ENCODE measurements around the gene KLK2.

The KLK2 gene

GRCh38 chr19:50851620-50852019 lies 21.6 kb upstream of the KLK2 start:
- Histone ChIP-seq H3K4me1 (ENCODE audit: control insufficient read depth, insufficient read depth, low read length, poor library complexity, severe bottlenecking) (no peaks in the 10 kb centered on the region), H3K4me3 (ENCODE audit: extremely low read depth, insufficient read depth, low read length, poor library complexity, severe bottlenecking) (no peak overlapping the region), H3K9me3 (ENCODE audit: control insufficient read depth, low read length) (no peaks in the 10 kb centered on the region), H3K36me3 (ENCODE audit: control insufficient read depth, insufficient read depth, low read length) (no peaks in the 10 kb centered on the region), H3K27ac (ENCODE audit: low read depth, low read length, severe bottlenecking) (no peak overlapping the region)
- 61 to 65% methylated on average over 2 to 4 of the region's 4 CpGs for WGBS, 2 experiments (ENCODE audit: insufficient coverage in 2 of 2)

- H3K27ac ChIP-seq (ENCODE audit: low read depth, low read length, severe bottlenecking): no peak within 1 kb of the TSS
Measured at GRCh38 chr19:50854636-50855410, 18.4 kb upstream of the KLK2 start, which contains the start of gene KLK3. KLK3 (plus strand) TSS chr19:50854915; CDS start chr19:50854956, 41 bp downstream.

GRCh38 chr19:50857366-50857765 lies 15.9 kb upstream of the KLK2 start:
- WGBS, 2 experiments (ENCODE audit: insufficient coverage in 2 of 2): 75 to 80% methylated on average over 5 of the region's 6 CpGs
- Histone ChIP-seq H3K9me3 (ENCODE audit: control insufficient read depth, low read length) (peaks cover 11% of the 10 kb centered on the region), H3K4me1 (ENCODE audit: control insufficient read depth, insufficient read depth, low read length, poor library complexity, severe bottlenecking) (no peaks in the 10 kb centered on the region), H3K36me3 (ENCODE audit: control insufficient read depth, insufficient read depth, low read length) (no peaks in the 10 kb centered on the region), H3K27ac (ENCODE audit: low read depth, low read length, severe bottlenecking) (no peak overlapping the region), H3K4me3 (ENCODE audit: extremely low read depth, insufficient read depth, low read length, poor library complexity, severe bottlenecking) (no peak overlapping the region)

More at GRCh38 chr19:50854636-50855410, 18.4 kb upstream of the KLK2 start, which contains the start of gene KLK3:
- H3K36me3 ChIP-seq (ENCODE audit: control insufficient read depth, insufficient read depth, low read length): no peaks in the 10 kb centered on the region
- H3K9me3 ChIP-seq (ENCODE audit: control insufficient read depth, low read length): no peaks in the 10 kb centered on the region
- 55 to 67% methylated on average over 3 to 4 of the region's 9 CpGs for WGBS, 2 experiments (ENCODE audit: insufficient coverage in 2 of 2)
- H3K4me1 ChIP-seq (ENCODE audit: control insufficient read depth, insufficient read depth, low read length, poor library complexity, severe bottlenecking): no peaks in the 10 kb centered on the region
- no peak within 1 kb of the TSS for H3K4me3 ChIP-seq (ENCODE audit: extremely low read depth, insufficient read depth, low read length, poor library complexity, severe bottlenecking)

GRCh38 chr19:50858886-50859285 lies 14.4 kb upstream of the KLK2 start:
- Histone ChIP-seq H3K4me1 (ENCODE audit: control insufficient read depth, insufficient read depth, low read length, poor library complexity, severe bottlenecking) (no peaks in the 10 kb centered on the region), H3K27ac (ENCODE audit: low read depth, low read length, severe bottlenecking) (no peak overlapping the region), H3K4me3 (ENCODE audit: extremely low read depth, insufficient read depth, low read length, poor library complexity, severe bottlenecking) (no peak overlapping the region), H3K36me3 (ENCODE audit: control insufficient read depth, insufficient read depth, low read length) (no peaks in the 10 kb centered on the region), H3K9me3 (ENCODE audit: control insufficient read depth, low read length) (peaks cover 11% of the 10 kb centered on the region)
- 54 to 56% methylated on average over 6 to 7 of the region's 7 CpGs for WGBS, 2 experiments (ENCODE audit: insufficient coverage in 2 of 2)

- Histone ChIP-seq H3K27ac (ENCODE audit: low read depth, low read length, severe bottlenecking) (no peak overlapping the region), H3K4me1 (ENCODE audit: control insufficient read depth, insufficient read depth, low read length, poor library complexity, severe bottlenecking) (no peaks in the 10 kb centered on the region), H3K36me3 (ENCODE audit: control insufficient read depth, insufficient read depth, low read length) (no peaks in the 10 kb centered on the region), H3K9me3 (ENCODE audit: control insufficient read depth, low read length) (peaks cover 11% of the 10 kb centered on the region), H3K4me3 (ENCODE audit: extremely low read depth, insufficient read depth, low read length, poor library complexity, severe bottlenecking) (no peak overlapping the region)
- WGBS, 2 experiments (ENCODE audit: insufficient coverage in 2 of 2): 77 to 92% methylated on average over 3 to 4 of the region's 4 CpGs
Measured at GRCh38 chr19:50859849-50860248, 13.4 kb upstream of the KLK2 start.

- H3K36me3 ChIP-seq (ENCODE audit: control insufficient read depth, insufficient read depth, low read length): no peaks in the 10 kb centered on the region
- H3K4me3 ChIP-seq (ENCODE audit: extremely low read depth, insufficient read depth, low read length, poor library complexity, severe bottlenecking): no peak overlapping the region
- no peak overlapping the region for H3K27ac ChIP-seq (ENCODE audit: low read depth, low read length, severe bottlenecking)
- 62 to 71% methylated on average over 5 of the region's 5 CpGs for WGBS, 2 experiments (ENCODE audit: insufficient coverage in 2 of 2)
- peaks cover 11% of the 10 kb centered on the region for H3K9me3 ChIP-seq (ENCODE audit: control insufficient read depth, low read length)
- H3K4me1 ChIP-seq (ENCODE audit: control insufficient read depth, insufficient read depth, low read length, poor library complexity, severe bottlenecking): no peaks in the 10 kb centered on the region
Measured at GRCh38 chr19:50861010-50861409, 12.2 kb upstream of the KLK2 start.

- H3K36me3 ChIP-seq (ENCODE audit: control insufficient read depth, insufficient read depth, low read length): no peaks in the 10 kb centered on the region
- H3K4me1 ChIP-seq (ENCODE audit: control insufficient read depth, insufficient read depth, low read length, poor library complexity, severe bottlenecking): no peaks in the 10 kb centered on the region
- H3K4me3 ChIP-seq (ENCODE audit: extremely low read depth, insufficient read depth, low read length, poor library complexity, severe bottlenecking): no peak overlapping the region
- no peak overlapping the region for H3K27ac ChIP-seq (ENCODE audit: low read depth, low read length, severe bottlenecking)
- peaks cover 11% of the 10 kb centered on the region for H3K9me3 ChIP-seq (ENCODE audit: control insufficient read depth, low read length)
- WGBS, 2 experiments (ENCODE audit: insufficient coverage in 2 of 2): 66 to 76% methylated on average over 4 to 6 of the region's 7 CpGs
Measured at GRCh38 chr19:50861496-50862286, 11.5 kb upstream of the KLK2 start.

- Histone ChIP-seq H3K9me3 (ENCODE audit: control insufficient read depth, low read length) (no peaks in the 10 kb centered on the region), H3K27ac (ENCODE audit: low read depth, low read length, severe bottlenecking) (no peak overlapping the region), H3K36me3 (ENCODE audit: control insufficient read depth, insufficient read depth, low read length) (no peaks in the 10 kb centered on the region), H3K4me1 (ENCODE audit: control insufficient read depth, insufficient read depth, low read length, poor library complexity, severe bottlenecking) (no peaks in the 10 kb centered on the region), H3K4me3 (ENCODE audit: extremely low read depth, insufficient read depth, low read length, poor library complexity, severe bottlenecking) (no peak overlapping the region)
- WGBS, 2 experiments (ENCODE audit: insufficient coverage in 2 of 2): 70 to 100% methylated on average over 1 to 2 of the region's 4 CpGs
Measured at GRCh38 chr19:50869479-50869878, 3.8 kb upstream of the KLK2 start.

- WGBS, 2 experiments (ENCODE audit: insufficient coverage in 2 of 2): 82 to 85% methylated on average over 21 to 26 of the region's 26 CpGs
- Histone ChIP-seq H3K36me3 (ENCODE audit: control insufficient read depth, insufficient read depth, low read length) (no peaks in the 10 kb centered on the region), H3K4me1 (ENCODE audit: control insufficient read depth, insufficient read depth, low read length, poor library complexity, severe bottlenecking) (no peaks in the 10 kb centered on the region), H3K27ac (ENCODE audit: low read depth, low read length, severe bottlenecking) (no peak overlapping the region), H3K4me3 (ENCODE audit: extremely low read depth, insufficient read depth, low read length, poor library complexity, severe bottlenecking) (no peak overlapping the region), H3K9me3 (ENCODE audit: control insufficient read depth, low read length) (no peaks in the 10 kb centered on the region)
Measured at GRCh38 chr19:50870417-50871089, 2.7 kb upstream of the KLK2 start.

DNA sequence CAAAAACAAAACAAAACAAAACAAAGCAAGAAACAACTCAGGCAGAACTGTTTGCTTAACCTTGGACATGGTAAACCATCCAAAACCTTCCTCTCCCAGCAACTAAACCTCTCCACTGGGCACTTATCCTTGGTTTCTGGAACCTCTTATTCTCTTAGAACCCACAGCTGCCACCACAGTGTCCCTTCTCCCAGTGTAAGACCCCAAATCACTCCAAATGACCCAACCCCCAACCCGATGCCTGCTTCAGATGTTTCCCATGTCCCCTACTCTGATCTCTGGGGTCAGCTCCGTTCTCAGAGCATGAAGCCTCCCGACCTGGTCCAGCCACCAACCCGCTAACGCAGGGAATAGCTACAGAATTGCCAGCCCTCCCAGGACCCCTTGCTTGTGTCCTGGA lies 972 bp downstream of the KLK2 start:
- no peak overlapping the region for H3K27ac ChIP-seq (ENCODE audit: low read depth, low read length, severe bottlenecking)
- H3K4me1 ChIP-seq (ENCODE audit: control insufficient read depth, insufficient read depth, low read length, poor library complexity, severe bottlenecking): no peaks in the 10 kb centered on the region
- H3K4me3 ChIP-seq (ENCODE audit: extremely low read depth, insufficient read depth, low read length, poor library complexity, severe bottlenecking): no peak overlapping the region
- no peaks in the 10 kb centered on the region for H3K36me3 ChIP-seq (ENCODE audit: control insufficient read depth, insufficient read depth, low read length)
- WGBS, 2 experiments (ENCODE audit: insufficient coverage in 2 of 2): 73 to 77% methylated on average over 3 to 5 of the region's 5 CpGs
- peaks cover 2% of the 10 kb centered on the region for H3K9me3 ChIP-seq (ENCODE audit: control insufficient read depth, low read length)

Measured in mesodermal cell (in vitro differentiated cells).